GM19463 (cell line): ENCODE measurements around the gene TBC1D22A.
"Not testable (repeated sequence)": the region's sequence is repeated elsewhere in the genome, so short reads cannot be mapped to it uniquely, and the experiment has no call there.

Experiments
- ATAC-seq: cut with Tn5 transposase; IDR thresholded peaks from one replicate; pipeline ENCODE4 v1.9.1; 2021; ENCODE audit warnings: mild to moderate bottlenecking, moderate library complexity; ENCODE audit not compliant: unreplicated experiment

TBC1D22A gene

GRCh38 chr22:47039356-47039755 is 276.9 kb downstream of the TBC1D22A start:
- no peak for ATAC-seq

- no peak for ATAC-seq
Observed at GRCh38 chr22:47040486-47041270, 278.2 kb downstream of the TBC1D22A start.

GRCh38 chr22:47041271-47042115 is 279.0 kb downstream of the TBC1D22A start:
- ATAC-seq = no peak

GRCh38 chr22:47042116-47042825 is 279.8 kb downstream of the TBC1D22A start:
- ATAC-seq = no peak

GRCh38 chr22:47042861-47043496 is 280.5 kb downstream of the TBC1D22A start:
- no peak for ATAC-seq

GRCh38 chr22:47043835-47044721 is 281.6 kb downstream of the TBC1D22A start:
- ATAC-seq = no peak

- ATAC-seq = no peak
Observed at GRCh38 chr22:47044722-47045535, 282.5 kb downstream of the TBC1D22A start.

- ATAC-seq = no peak
Observed at GRCh38 chr22:47045691-47046410, 283.4 kb downstream of the TBC1D22A start.

GRCh38 chr22:47046411-47047065 is 284.1 kb downstream of the TBC1D22A start:
- ATAC-seq = no peak

- no peak for ATAC-seq
Observed at GRCh38 chr22:47047321-47048122, 285.1 kb downstream of the TBC1D22A start.

GRCh38 chr22:47048123-47049077 is 285.9 kb downstream of the TBC1D22A start:
- ATAC-seq = no peak

- no peak for ATAC-seq
Observed at GRCh38 chr22:47049078-47049624, 286.7 kb downstream of the TBC1D22A start.

- not testable (repeated sequence) for ATAC-seq
Observed at GRCh38 chr22:47049736-47050400, 287.4 kb downstream of the TBC1D22A start.

- no peak for ATAC-seq
Observed at GRCh38 chr22:47050401-47051051, 288.1 kb downstream of the TBC1D22A start.
